Right atrium auricular region (tissue), 2 donors: Measurements from ENCODE around the gene LFNG. TPM values are rescaled to one million over a fixed set of nuclear protein-coding genes. Genes with fewer than 3 reads are reported as not detected.

Experiments
- DNase-seq: peaks from one replicate; pipeline ENCODE4 v3.0.0-alpha.2; 2019; ENCODE audit warnings: low spot score
- H3K27ac ChIP-seq, 2 donors: fragments of 200-600 bp; sonication (generic); 1 replicate in 1 of 2; 2 replicates in 1 of 2; pipeline ENCODE4 v1.5.1; 2016 to 2019
- H3K27me3 ChIP-seq, 2 donors: fragments of 200-600 bp; sonication (generic); one replicate each; pipeline versions ENCODE4 v1.5.1 to v1.6.0; 2017 to 2019
- H3K36me3 ChIP-seq: fragments of 200-600 bp; sonication (generic); one replicate; pipeline ENCODE4 v1.5.1; 2016
- H3K4me1 ChIP-seq, 2 donors: fragments of 200-600 bp; sonication (generic); one replicate each; pipeline versions ENCODE4 v1.5.1 to v1.6.0; 2017 to 2019
- H3K4me3 ChIP-seq, 2 donors: fragments of 200-600 bp; sonication (generic); 1 replicate in 1 of 2; 2 replicates in 1 of 2; pipeline ENCODE4 v1.5.1; 2017 to 2019; ENCODE audit warnings: mild to moderate bottlenecking in 1 of 2, moderate library complexity in 1 of 2
- H3K9me3 ChIP-seq, 2 donors: fragments of 200-600 bp; sonication (generic); one replicate each; pipeline ENCODE4 v1.5.1; 2019
- total RNA-seq, 2 donors: library from RNA; depleted of rRNA; stranded (reverse); fragments of >200 nt; gene quantifications; one replicate each; pipeline ENCODE4 v1.1.0, GENCODE V29; 2016
- TF ChIP-seq, protein P1 (sequence below), 2 donors: fragments of 200-600 bp; sonication (generic); IDR thresholded peaks; one replicate each; pipeline ENCODE4 v1.5.1; 2019; ENCODE audit warnings: antibody characterized with exemption in 2 of 2

LFNG gene
- total RNA-seq, 2 donors from 2014 or later, result 3.8 to 4.3 TPM

GRCh38 chr7:2476776-2477446 is 42.7 kb upstream of the LFNG start:
- H3K36me3 ChIP-seq, result no peaks in the 10 kb centered on the region
- H3K27ac ChIP-seq, result no peak overlapping the region
- DNase-seq, result no peak
- H3K27me3 ChIP-seq, result no peaks in the 10 kb centered on the region
- TF ChIP-seq, protein P1, sequence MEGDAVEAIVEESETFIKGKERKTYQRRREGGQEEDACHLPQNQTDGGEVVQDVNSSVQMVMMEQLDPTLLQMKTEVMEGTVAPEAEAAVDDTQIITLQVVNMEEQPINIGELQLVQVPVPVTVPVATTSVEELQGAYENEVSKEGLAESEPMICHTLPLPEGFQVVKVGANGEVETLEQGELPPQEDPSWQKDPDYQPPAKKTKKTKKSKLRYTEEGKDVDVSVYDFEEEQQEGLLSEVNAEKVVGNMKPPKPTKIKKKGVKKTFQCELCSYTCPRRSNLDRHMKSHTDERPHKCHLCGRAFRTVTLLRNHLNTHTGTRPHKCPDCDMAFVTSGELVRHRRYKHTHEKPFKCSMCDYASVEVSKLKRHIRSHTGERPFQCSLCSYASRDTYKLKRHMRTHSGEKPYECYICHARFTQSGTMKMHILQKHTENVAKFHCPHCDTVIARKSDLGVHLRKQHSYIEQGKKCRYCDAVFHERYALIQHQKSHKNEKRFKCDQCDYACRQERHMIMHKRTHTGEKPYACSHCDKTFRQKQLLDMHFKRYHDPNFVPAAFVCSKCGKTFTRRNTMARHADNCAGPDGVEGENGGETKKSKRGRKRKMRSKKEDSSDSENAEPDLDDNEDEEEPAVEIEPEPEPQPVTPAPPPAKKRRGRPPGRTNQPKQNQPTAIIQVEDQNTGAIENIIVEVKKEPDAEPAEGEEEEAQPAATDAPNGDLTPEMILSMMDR (IDR thresholded peaks at IDR 0.05), result no peak
- H3K9me3 ChIP-seq, result no peaks in the 10 kb centered on the region
- peaks cover 0 to 23% of the 10 kb centered on the region in 2 donors for H3K4me1 ChIP-seq
- H3K4me3 ChIP-seq, result no peak overlapping the region

- H3K4me1 ChIP-seq, result peaks cover 0 to 23% of the 10 kb centered on the region in 2 donors
- TF ChIP-seq, protein P1 (IDR thresholded peaks at IDR 0.05), result peak; percentile 31 to 89
- peaks cover 0 to 2% of the 10 kb centered on the region in 2 donors for H3K9me3 ChIP-seq
- H3K36me3 ChIP-seq, result no peaks in the 10 kb centered on the region
- peak overlapping the region in 1 of 2 donors; percentile 7 for H3K27ac ChIP-seq
- no peaks in the 10 kb centered on the region for H3K27me3 ChIP-seq
- DNase-seq, result no peak
- H3K4me3 ChIP-seq, result peak overlapping the region in 1 of 2 donors; percentile 4
Observed at GRCh38 chr7:2477447-2478398, 41.9 kb upstream of the LFNG start.

GRCh38 chr7:2478399-2478785 is 41.2 kb upstream of the LFNG start:
- Histone ChIP-seq H3K4me1 (peaks cover 0 to 23% of the 10 kb centered on the region in 2 donors), H3K4me3 (peak overlapping the region in 1 of 2 donors; percentile 22), H3K27ac (peak overlapping the region in 1 of 2 donors; percentile 7), H3K9me3 (peaks cover 4 to 7% of the 10 kb centered on the region in 2 donors), H3K27me3 (no peaks in the 10 kb centered on the region), H3K36me3 (no peaks in the 10 kb centered on the region)
- peak; percentile 85 for DNase-seq
- TF ChIP-seq, protein P1 (IDR thresholded peaks at IDR 0.05), result no peak

- Histone ChIP-seq H3K4me3 (peak overlapping the region in 1 of 2 donors; percentile 22), H3K27ac (peak overlapping the region in 1 of 2 donors; percentile 7)
- no peak for DNase-seq
Observed at GRCh38 chr7:2478800-2479199, 40.8 kb upstream of the LFNG start.

DNA sequence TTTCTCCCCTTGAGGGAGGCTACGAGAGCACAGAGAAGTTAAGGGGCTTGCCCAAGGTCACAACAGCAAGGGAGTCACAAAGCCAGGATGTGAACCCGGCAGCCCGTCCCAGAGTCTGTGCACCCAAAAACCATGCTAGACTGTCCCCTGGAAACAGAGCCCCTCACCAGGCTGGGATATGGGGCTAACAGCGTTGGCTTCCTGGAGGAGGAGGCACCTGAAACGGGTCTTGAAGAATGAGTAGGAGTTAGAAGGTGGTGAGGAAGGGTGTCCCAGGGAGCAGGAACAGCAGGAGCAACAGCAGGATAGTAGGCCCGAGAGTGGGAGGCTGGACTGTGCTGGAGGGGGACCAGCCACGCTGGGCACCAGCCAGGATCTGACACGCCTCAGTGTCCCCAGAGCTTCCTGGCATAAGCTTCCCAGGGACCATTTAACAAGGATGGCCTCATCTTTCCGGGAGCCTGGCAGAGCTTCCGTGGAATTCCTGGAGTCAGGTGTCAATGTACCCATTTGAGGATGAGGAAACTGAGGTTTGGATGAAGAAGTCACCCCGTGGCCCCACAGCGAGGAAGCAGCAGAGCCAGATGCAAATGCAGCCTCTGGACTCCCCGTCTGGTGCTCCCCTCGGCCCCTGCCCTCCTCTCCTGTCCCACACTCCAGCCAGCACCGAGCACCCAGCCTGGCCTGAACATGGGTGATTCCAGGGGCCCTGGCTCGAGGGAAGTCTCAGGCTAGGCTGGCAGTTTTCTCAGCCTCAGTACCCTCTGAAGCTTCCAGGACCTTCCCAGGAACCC is 40.1 kb upstream of the LFNG start:
- no peaks in the 10 kb centered on the region for H3K27me3 ChIP-seq
- TF ChIP-seq, protein P1 (IDR thresholded peaks at IDR 0.05), result no peak
- no peak overlapping the region for H3K27ac ChIP-seq
- H3K36me3 ChIP-seq, result no peaks in the 10 kb centered on the region
- H3K9me3 ChIP-seq, result peaks cover 4 to 7% of the 10 kb centered on the region in 2 donors
- DNase-seq, result no peak
- peaks cover 0 to 23% of the 10 kb centered on the region in 2 donors for H3K4me1 ChIP-seq
- H3K4me3 ChIP-seq, result no peak overlapping the region

More at GRCh38 chr7:2478800-2479199, 40.8 kb upstream of the LFNG start:
- H3K27me3 ChIP-seq, result no peaks in the 10 kb centered on the region
- H3K4me1 ChIP-seq, result peaks cover 0 to 23% of the 10 kb centered on the region in 2 donors
- no peaks in the 10 kb centered on the region for H3K36me3 ChIP-seq
- peaks cover 4 to 7% of the 10 kb centered on the region in 2 donors for H3K9me3 ChIP-seq
- TF ChIP-seq, protein P1 (IDR thresholded peaks at IDR 0.05), result no peak
